GM23248 (cell line): ENCODE data around the gene SNX25.

Experiments
- EZH2 ChIP-seq: fragments of 200-600 bp; sonication (generic); IDR thresholded peaks from 2 replicates; pipeline ENCODE4 v1.6.1; 2018; ENCODE audit warnings: antibody characterized with exemption, mild to moderate bottlenecking; ENCODE audit not compliant: insufficient read depth, poor library complexity, severe bottlenecking
- EZH2phosphoT487 ChIP-seq: fragments of 200-600 bp; sonication (generic); IDR thresholded peaks from 2 replicates; pipeline ENCODE4 v1.6.1; 2018; ENCODE audit warnings: antibody characterized with exemption, moderate library complexity, mild to moderate bottlenecking, low read depth; ENCODE audit not compliant: insufficient read depth

- TF ChIP-seq EZH2phosphoT487 (no peak), EZH2 (no peak)
These were observed 73.6 kb downstream of the SNX25 start for GRCh38 chr4:185282968-185283367.
